DOHH2 (cell line): ENCODE data around the gene C2orf69.
"Not testable (repeated sequence)": the region's sequence is repeated elsewhere in the genome, so short reads cannot be mapped to it uniquely, and the experiment has no call there.

Source experiments
- H3F3A ChIP-seq: fragments of 200-600 bp; sonication (generic), shearing (Covaris generic); 2 replicates; pipeline ENCODE4 v1.6.0; 2016; ENCODE audit warnings: antibody characterized with exemption, mild to moderate bottlenecking; ENCODE audit not compliant: control insufficient read depth, insufficient read depth
- H3K27ac ChIP-seq: fragments of 200-600 bp; sonication (generic); 2 replicates; pipeline ENCODE4 v1.5.1; 2014; ENCODE audit warnings: low read depth, mild to moderate bottlenecking, low read length, moderate library complexity
- H3K27me3 ChIP-seq: fragments of 200-600 bp; sonication (generic); 2 replicates; pipeline ENCODE4 v1.6.1; 2014; ENCODE audit warnings: mild to moderate bottlenecking, low read length, mixed read lengths; ENCODE audit not compliant: control insufficient read depth
- H3K36me3 ChIP-seq: fragments of 200-600 bp; sonication (generic); 2 replicates; pipeline ENCODE4 v1.6.1; 2014; ENCODE audit warnings: mild to moderate bottlenecking, low read length, moderate library complexity, mixed read lengths; ENCODE audit not compliant: control insufficient read depth
- H3K4me1 ChIP-seq: fragments of 200-600 bp; sonication (generic); 2 replicates; pipeline ENCODE4 v1.6.1; 2014; ENCODE audit warnings: mild to moderate bottlenecking, low read length, mixed read lengths; ENCODE audit not compliant: control insufficient read depth
- H3K4me2 ChIP-seq: fragments of 200-600 bp; sonication (generic); 2 replicates; pipeline ENCODE4 v1.6.0; 2014; ENCODE audit warnings: mild to moderate bottlenecking, low read length, moderate library complexity
- H3K4me3 ChIP-seq: fragments of 200-600 bp; sonication (generic); 2 replicates; pipeline ENCODE4 v1.5.1; 2014; ENCODE audit warnings: mild to moderate bottlenecking, low read length, mixed read lengths
- H3K79me2 ChIP-seq: fragments of 200-600 bp; sonication (generic); 2 replicates; pipeline ENCODE4 v1.6.1; 2014; ENCODE audit warnings: mild to moderate bottlenecking, low read length, mixed read lengths; ENCODE audit not compliant: control insufficient read depth
- H3K9me2 ChIP-seq: fragments of 200-600 bp; sonication (generic); replicated peaks from 2 replicates; pipeline ENCODE4 v1.6.1; 2014; ENCODE audit warnings: mild to moderate bottlenecking, low read length, mixed read lengths; ENCODE audit not compliant: control insufficient read depth
- H3K9me3 ChIP-seq: fragments of 200-600 bp; sonication (generic); 2 replicates; pipeline ENCODE4 v1.6.1; 2014; ENCODE audit warnings: antibody characterized with exemption, low read length, mixed read lengths; ENCODE audit not compliant: control insufficient read depth, insufficient read depth
- H4K20me1 ChIP-seq: fragments of 200-600 bp; sonication (generic); 2 replicates; pipeline ENCODE4 v1.6.0; 2014; ENCODE audit warnings: low read depth, mild to moderate bottlenecking, antibody characterized with exemption, low read length, moderate library complexity; ENCODE audit not compliant: control insufficient read depth, insufficient read depth
- EZH2phosphoT487 ChIP-seq: fragments of 200-600 bp; sonication (generic); IDR thresholded peaks from 2 replicates; pipeline ENCODE4 v1.6.1; 2017; ENCODE audit warnings: borderline replicate concordance, mild to moderate bottlenecking, antibody characterized with exemption, low read length, moderate library complexity, mixed read lengths
- TF ChIP-seq, protein P1 (sequence below): fragments of 200-600 bp; sonication (generic); IDR thresholded peaks from one replicate; pipeline ENCODE4 v1.5.1; 2014; ENCODE audit warnings: antibody characterized with exemption, mild to moderate bottlenecking, low read depth, low read length; ENCODE audit not compliant: poor library complexity, severe bottlenecking

Gene C2orf69

DNA sequence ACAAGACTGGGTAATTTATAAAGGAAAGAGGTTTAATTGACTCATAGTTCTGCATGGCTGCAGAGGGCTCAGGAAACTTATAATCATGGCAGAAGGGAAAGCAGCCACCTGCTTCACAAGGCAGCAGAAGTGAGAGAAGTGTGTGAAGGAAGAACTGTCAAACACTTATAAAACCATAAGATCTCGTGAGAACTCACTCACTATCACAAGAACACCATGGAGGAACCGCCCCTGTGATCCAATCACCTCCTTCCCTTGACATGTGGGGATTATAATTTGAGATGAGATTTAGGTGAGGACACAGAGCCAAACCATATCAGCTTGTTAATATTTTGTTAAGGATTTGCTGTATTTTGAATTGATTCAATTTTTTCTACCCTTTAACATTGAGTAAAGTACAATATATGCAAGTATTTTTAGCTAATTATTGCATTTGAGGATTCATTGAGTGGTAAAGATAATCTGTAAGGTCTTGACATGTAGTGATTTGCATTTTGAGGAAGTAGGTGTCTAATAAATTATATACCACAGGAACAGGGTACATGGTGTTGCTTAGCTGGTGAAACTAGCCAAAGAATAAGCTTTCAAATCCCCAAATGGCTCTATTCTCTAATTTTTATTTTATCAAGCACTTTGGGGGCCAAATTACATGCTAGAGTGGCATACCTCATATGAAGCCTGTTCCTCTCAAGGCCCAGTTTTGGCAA lies 3.9 kb upstream of the C2orf69 start:
- H3K27me3 ChIP-seq = no peaks in the 10 kb centered on the region
- TF ChIP-seq, protein P1, sequence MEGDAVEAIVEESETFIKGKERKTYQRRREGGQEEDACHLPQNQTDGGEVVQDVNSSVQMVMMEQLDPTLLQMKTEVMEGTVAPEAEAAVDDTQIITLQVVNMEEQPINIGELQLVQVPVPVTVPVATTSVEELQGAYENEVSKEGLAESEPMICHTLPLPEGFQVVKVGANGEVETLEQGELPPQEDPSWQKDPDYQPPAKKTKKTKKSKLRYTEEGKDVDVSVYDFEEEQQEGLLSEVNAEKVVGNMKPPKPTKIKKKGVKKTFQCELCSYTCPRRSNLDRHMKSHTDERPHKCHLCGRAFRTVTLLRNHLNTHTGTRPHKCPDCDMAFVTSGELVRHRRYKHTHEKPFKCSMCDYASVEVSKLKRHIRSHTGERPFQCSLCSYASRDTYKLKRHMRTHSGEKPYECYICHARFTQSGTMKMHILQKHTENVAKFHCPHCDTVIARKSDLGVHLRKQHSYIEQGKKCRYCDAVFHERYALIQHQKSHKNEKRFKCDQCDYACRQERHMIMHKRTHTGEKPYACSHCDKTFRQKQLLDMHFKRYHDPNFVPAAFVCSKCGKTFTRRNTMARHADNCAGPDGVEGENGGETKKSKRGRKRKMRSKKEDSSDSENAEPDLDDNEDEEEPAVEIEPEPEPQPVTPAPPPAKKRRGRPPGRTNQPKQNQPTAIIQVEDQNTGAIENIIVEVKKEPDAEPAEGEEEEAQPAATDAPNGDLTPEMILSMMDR = no peak
- TF ChIP-seq EZH2phosphoT487 = no peak
- peak overlapping the region; percentile 23 for H3K4me2 ChIP-seq
- H3K36me3 ChIP-seq = peaks cover 9% of the 10 kb centered on the region
- H3K4me3 ChIP-seq = no peak overlapping the region
- peaks cover 20% of the 10 kb centered on the region for H3K79me2 ChIP-seq
- H3K27ac ChIP-seq = no peak overlapping the region
- peaks cover 20% of the 10 kb centered on the region for H3K4me1 ChIP-seq
- no peaks in the 10 kb centered on the region for H3K9me2 ChIP-seq
- no peaks in the 10 kb centered on the region for H3K9me3 ChIP-seq
- H3F3A ChIP-seq = no peaks in the 10 kb centered on the region
- 0 out of 2 replicates have a peak, but pooled peaks cover 5% of the 10 kb centered on the region for H4K20me1 ChIP-seq

DNA sequence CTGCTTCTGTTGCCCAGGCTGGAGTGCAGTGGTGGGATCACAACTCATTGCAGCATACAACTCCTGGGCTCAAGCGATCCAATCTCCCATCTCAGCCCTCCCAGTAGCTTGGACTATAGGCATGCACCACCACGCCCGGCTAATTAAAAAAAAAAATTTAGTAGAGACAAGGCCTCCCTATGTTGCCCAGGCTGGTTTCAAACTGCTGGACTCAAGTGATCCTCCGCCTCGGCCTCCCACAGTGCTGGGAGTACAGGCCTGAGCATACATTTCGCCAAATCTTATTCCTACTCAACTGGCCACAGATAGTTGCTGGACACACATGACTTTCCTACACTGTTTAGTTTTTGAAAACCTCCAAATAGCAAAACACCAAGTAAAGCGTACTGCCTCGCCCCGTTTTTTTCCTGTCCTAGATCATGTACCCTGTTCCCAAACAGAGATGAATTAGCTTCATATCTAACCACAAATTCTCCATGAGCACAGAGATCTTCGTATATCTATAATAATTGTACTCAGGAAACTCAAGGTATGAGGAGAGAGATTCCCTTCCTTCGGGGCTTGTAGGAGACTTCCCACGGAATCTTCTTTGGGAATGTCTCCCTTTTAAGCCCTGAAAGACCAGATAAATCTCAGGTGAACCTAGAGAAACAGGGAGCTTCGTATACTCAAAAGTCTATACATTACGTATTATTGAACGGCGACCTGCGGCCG lies 598 bp upstream of the C2orf69 start:
- H4K20me1 ChIP-seq = 0 out of 2 replicates have a peak, but pooled peaks cover 8% of the 10 kb centered on the region
- H3K4me2 ChIP-seq = peak overlapping the region; percentile 73
- no peaks in the 10 kb centered on the region for H3K9me2 ChIP-seq
- H3K79me2 ChIP-seq = peaks cover 49% of the 10 kb centered on the region
- TF ChIP-seq, protein P1 = no peak
- no peak for TF ChIP-seq EZH2phosphoT487
- peaks cover 36% of the 10 kb centered on the region for H3K4me1 ChIP-seq
- peaks cover 34% of the 10 kb centered on the region for H3K36me3 ChIP-seq
- H3K9me3 ChIP-seq = no peaks in the 10 kb centered on the region
- no peaks in the 10 kb centered on the region for H3K27me3 ChIP-seq
- peak overlapping the region; percentile 100 for H3K4me3 ChIP-seq
- H3F3A ChIP-seq = no peaks in the 10 kb centered on the region; the same call in 1 of the 2 replicates
- peak overlapping the region; percentile 85 for H3K27ac ChIP-seq

GRCh38 chr2:199911877-199912161 lies 726 bp downstream of the C2orf69 start:
- Histone ChIP-seq H3K27me3 (no peaks in the 10 kb centered on the region), H3K27ac (peak overlapping the region; percentile 85), H3F3A (no peaks in the 10 kb centered on the region; the same call in 1 of the 2 replicates), H4K20me1 (0 out of 2 replicates have a peak, but pooled peaks cover 8% of the 10 kb centered on the region), H3K9me3 (peaks cover 13% of the 10 kb centered on the region), H3K36me3 (peaks cover 47% of the 10 kb centered on the region), H3K9me2 (no peaks in the 10 kb centered on the region), H3K79me2 (peaks cover 63% of the 10 kb centered on the region), H3K4me1 (peaks cover 35% of the 10 kb centered on the region), H3K4me3 (peak overlapping the region; percentile 100), H3K4me2 (peak overlapping the region; percentile 73)
- TF ChIP-seq, protein P1 = no peak
- no peak for TF ChIP-seq EZH2phosphoT487

- Histone ChIP-seq H3K79me2 (peaks cover 71% of the 10 kb centered on the region), H3K4me3 (peak overlapping the region; percentile 100), H3K4me2 (peak overlapping the region; percentile 73), H3K9me3 (peaks cover 17% of the 10 kb centered on the region), H3K4me1 (peaks cover 27% of the 10 kb centered on the region), H3K36me3 (peaks cover 55% of the 10 kb centered on the region)
- H3K27me3 ChIP-seq, H3K27ac ChIP-seq, H3K9me2 ChIP-seq, H4K20me1 ChIP-seq, H3F3A ChIP-seq: not testable (repeated sequence)
Observed at GRCh38 chr2:199912553-199913114, 1.5 kb downstream of the C2orf69 start.
